Ramos (cell line): ENCODE data around the gene PDE4B.

Experiments used
- in situ Hi-C: fragments of 300-500 bp; cut with MboI; formaldehyde crosslinking; loops from one replicate; pipeline ENCODE4 v1.14.3; 2022; ENCODE audit warnings: low sequenced_read_pairs; ENCODE audit not compliant: unreplicated experiment

The PDE4B gene

GRCh38 chr1:66247415-66248208 is 454.9 kb downstream of the PDE4B start:
- in situ Hi-C loops = no loop called here

GRCh38 chr1:66248257-66248656 is 455.6 kb downstream of the PDE4B start:
- in situ Hi-C loops = no loop called here

GRCh38 chr1:66248746-66249145 is 456.1 kb downstream of the PDE4B start:
- in situ Hi-C loops = no loop called here

DNA sequence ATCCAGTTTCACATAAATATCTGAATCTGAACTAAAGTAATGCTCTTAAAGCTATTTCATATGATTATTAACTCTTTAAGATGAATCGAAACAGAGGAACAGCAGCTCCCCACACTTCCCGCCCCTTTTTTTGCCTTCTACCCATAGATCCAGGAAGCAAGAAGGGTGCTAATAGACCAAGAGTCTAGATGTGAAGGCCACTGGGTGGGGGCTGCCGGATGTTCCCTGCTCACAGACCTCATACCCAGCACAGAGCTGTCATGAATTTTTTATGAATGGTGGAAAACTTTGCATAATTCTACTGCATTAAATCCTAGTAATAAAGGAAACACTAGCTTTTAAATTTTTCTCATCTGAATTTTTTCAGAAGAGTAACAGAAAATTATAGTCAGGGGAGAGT is 457.4 kb downstream of the PDE4B start:
- in situ Hi-C loops = no loop called here

DNA sequence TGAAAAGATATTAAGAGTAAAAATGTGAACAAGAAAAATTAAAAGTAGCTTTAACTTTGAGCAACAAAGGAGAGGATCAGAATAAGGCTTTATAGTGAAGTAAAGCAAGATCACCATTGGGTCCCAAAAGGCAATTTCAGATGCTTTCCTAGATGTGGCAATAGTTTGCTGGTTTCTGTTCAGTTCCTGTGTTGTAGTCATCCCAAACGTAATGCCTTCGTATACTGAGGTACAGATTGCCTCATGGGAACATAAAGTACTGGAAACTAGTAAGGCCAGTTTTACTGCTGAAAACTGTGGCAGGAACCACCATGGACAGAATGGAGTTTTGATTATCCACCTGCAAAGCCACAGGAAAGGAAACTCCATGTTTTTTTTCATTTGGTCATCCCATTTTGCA is 457.8 kb downstream of the PDE4B start:
- in situ Hi-C loops = no loop called here

GRCh38 chr1:66251546-66251945 is 458.9 kb downstream of the PDE4B start:
- in situ Hi-C loops = no loop called here

- in situ Hi-C loops = no loop called here
Observed at GRCh38 chr1:66253330-66253921, 460.7 kb downstream of the PDE4B start.

GRCh38 chr1:66254785-66255184 is 462.1 kb downstream of the PDE4B start:
- in situ Hi-C loops = no loop called here

- in situ Hi-C loops = no loop called here
Observed at GRCh38 chr1:66256629-66257572, 464.2 kb downstream of the PDE4B start.

DNA sequence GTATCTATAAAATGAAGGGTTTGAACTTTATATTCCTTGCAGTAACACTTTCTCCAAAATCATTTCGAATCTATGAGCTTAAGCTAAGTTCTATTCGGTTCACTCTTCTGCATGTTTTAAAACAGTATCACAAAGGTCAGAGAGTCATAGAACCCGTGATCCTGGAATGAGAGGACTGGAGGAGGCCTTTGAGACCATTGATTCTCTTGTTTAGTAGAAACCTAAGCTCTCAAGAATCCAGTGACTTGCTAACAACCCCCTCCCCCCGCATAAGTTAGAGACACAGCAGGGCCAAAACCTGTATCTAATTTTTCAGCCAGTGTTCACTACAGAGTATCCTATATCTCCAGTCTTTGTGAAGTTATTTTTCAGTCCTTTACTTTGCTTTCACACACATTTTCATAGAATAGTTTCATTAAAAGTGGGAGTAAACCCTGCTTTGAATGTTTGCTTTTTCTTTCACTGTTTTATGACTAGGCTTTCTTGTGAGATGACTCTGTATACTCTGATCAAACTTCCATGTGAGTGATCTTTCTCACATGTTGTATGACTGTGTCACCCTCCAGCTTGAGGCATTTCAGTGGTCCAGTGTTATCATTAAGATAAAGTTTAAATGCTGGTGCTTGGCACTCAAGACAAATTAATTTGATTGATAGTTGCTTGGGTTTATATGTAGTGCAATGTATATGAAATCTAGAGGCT is 465.9 kb downstream of the PDE4B start:
- in situ Hi-C loops = no loop called here

GRCh38 chr1:66261364-66261763 is 468.7 kb downstream of the PDE4B start:
- in situ Hi-C loops = loop anchor here (5.0 kb wide), 1 partner anchor 181 kb away; no protein-coding TSS in a partner anchor

DNA sequence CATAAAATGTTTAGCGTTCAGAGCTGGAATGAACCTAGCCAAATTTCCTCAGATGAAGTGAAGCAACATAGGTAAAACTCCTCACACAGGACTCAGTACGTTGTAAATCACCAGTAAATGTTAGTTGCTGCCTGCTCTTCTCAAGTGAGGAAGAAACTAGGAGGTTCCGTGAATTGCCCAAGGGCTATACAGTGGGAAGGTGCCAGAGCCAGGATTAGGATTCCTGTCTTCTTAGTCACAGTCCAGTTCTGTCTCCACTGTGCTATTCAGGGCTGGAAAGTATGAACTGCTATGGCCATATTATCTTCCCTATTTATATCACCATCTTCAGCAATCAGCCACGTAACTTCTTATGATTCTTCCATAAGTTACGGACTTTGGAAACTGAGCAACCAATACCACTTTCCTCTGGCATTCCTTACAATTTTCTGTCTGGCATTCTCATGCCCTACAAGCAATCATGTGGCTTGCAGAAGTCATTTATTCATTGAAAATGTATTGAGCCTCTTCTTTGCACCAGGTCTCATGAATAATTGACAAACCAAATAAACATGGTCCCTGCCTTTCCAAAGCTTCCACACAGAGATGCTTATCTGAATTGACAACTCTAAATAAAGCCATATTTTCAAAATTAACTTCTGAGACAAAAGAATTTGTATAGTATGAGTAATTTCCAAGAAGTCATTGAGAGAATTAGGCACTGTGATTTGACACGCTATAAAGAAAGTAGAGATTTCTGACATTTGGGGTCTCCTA is 469.7 kb downstream of the PDE4B start:
- in situ Hi-C loops = loop anchor here (5.0 kb wide), 1 partner anchor 180 kb away; no protein-coding TSS in a partner anchor

DNA sequence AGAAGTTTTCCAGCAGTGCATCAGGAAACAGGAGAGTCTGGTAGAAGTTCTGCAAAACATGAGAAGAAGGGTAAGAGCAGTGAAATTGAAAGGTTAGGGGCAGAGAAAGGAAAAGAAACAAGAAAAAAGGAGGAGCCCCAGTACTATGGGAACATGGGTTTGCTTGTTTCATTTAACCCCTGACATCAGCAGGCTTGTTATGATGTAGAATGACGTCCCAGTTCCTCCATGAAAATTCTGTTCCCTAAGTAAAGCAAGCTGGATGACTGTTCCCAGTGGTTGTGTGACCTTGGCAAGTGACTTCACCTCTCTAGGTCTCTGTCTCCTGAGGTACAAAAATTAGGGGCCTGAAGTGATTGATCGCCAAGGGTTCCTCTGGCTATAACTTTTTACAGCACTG is 472.6 kb downstream of the PDE4B start:
- in situ Hi-C loops = no loop called here

GRCh38 chr1:66265796-66266195 is 473.1 kb downstream of the PDE4B start:
- in situ Hi-C loops = no loop called here

- in situ Hi-C loops = no loop called here
Observed at GRCh38 chr1:66266350-66266749, 473.7 kb downstream of the PDE4B start.

DNA sequence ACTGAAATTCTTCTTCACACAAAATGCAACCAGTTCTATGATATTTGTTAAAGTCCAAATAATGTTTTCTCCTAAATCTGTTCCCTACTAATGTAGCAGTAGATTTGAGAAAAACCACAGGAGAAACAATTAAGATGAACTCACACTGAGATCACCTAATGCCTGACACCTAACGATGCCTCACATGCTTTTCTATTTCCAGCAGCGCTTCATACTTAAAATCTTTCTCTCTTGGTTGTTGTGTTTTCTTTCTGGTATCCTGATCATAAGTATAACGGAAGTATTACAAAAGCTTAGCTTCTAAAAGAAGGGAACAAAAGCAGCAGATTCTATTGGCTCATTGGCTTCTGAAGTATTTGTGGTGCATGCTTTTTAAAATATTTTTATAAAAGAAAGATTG is 474.1 kb downstream of the PDE4B start:
- in situ Hi-C loops = no loop called here

GRCh38 chr1:66267201-66267940 is 474.7 kb downstream of the PDE4B start:
- in situ Hi-C loops = no loop called here

DNA sequence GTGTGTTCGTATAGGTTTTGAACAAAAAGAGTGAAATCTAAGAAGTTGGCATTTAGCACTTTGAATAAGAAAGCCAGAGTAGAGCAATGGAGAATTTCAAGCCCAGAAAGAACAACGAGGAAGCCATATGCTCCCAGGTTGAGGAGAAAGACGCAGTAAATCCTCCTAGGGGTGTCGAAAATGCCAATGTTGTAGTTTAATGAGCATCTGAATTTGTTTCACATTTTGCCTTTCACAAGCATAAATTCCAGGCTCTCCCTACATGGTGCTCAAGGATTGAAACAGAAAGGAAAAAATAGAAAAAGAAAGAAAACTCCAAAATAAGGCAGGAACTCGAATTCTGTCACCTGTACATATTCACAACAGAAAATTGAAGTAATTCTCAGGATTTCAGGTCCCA is 476.5 kb downstream of the PDE4B start:
- in situ Hi-C loops = no loop called here
